Activated CD4-positive, alpha-beta T cell treated with anti-CD3 and anti-CD28 coated beads for 48 hours (primary cell): ENCODE data around the gene TEX29.

ENCODE experiments used
- DNase-seq: peaks from one replicate; pipeline ENCODE4 v3.0.0-alpha.2; 2020

The TEX29 gene

GRCh38 chr13:111344471-111345191 is 24.2 kb downstream of the TEX29 start:
- DNase-seq: no peak

- no peak for DNase-seq
These were observed 25.2 kb downstream of the TEX29 start for GRCh38 chr13:111345682-111346081.

GRCh38 chr13:111346101-111346680 is 25.7 kb downstream of the TEX29 start:
- no peak for DNase-seq

GRCh38 chr13:111347438-111347837 is 27.0 kb downstream of the TEX29 start:
- no peak for DNase-seq

GRCh38 chr13:111353508-111353907 is 33.1 kb downstream of the TEX29 start:
- no peak for DNase-seq

GRCh38 chr13:111354789-111355188 is 34.3 kb downstream of the TEX29 start:
- DNase-seq: no peak

GRCh38 chr13:111356795-111357194 is 36.4 kb downstream of the TEX29 start:
- DNase-seq: no peak

- no peak for DNase-seq
These were observed 38.9 kb downstream of the TEX29 start for GRCh38 chr13:111359237-111359915.

GRCh38 chr13:111359930-111360329 is 39.5 kb downstream of the TEX29 start:
- DNase-seq: no peak

- DNase-seq: no peak
These were observed 40.0 kb downstream of the TEX29 start for GRCh38 chr13:111360452-111360851.

- no peak for DNase-seq
These were observed 40.8 kb downstream of the TEX29 start for GRCh38 chr13:111361046-111361872.

GRCh38 chr13:111361873-111362648 is 41.6 kb downstream of the TEX29 start:
- DNase-seq: no peak

GRCh38 chr13:111363121-111363520 is 42.7 kb downstream of the TEX29 start:
- no peak for DNase-seq

GRCh38 chr13:111363591-111363990 is 43.1 kb downstream of the TEX29 start:
- no peak for DNase-seq

GRCh38 chr13:111365149-111366005 is 44.9 kb downstream of the TEX29 start:
- DNase-seq: no peak

- no peak for DNase-seq
These were observed 46.9 kb downstream of the TEX29 start for GRCh38 chr13:111367340-111367739.

GRCh38 chr13:111368091-111368490 is 47.6 kb downstream of the TEX29 start:
- DNase-seq: no peak

GRCh38 chr13:111370147-111370546 is 49.7 kb downstream of the TEX29 start:
- DNase-seq: no peak

- no peak for DNase-seq
These were observed 50.4 kb downstream of the TEX29 start for GRCh38 chr13:111370570-111371535.

- no peak for DNase-seq
These were observed 51.3 kb downstream of the TEX29 start for GRCh38 chr13:111371720-111372119.
